HK-2 (cell line): ENCODE measurements around the gene ARL5C.
"Not testable (repeated sequence)": the region's sequence is repeated elsewhere in the genome, so short reads cannot be mapped to it uniquely, and the experiment has no call there.

ENCODE experiments used
- DNase-seq: peaks from one replicate; pipeline ENCODE4 v3.0.0-alpha.2; 2018; ENCODE audit not compliant: unreplicated experiment

ARL5C gene

DNA sequence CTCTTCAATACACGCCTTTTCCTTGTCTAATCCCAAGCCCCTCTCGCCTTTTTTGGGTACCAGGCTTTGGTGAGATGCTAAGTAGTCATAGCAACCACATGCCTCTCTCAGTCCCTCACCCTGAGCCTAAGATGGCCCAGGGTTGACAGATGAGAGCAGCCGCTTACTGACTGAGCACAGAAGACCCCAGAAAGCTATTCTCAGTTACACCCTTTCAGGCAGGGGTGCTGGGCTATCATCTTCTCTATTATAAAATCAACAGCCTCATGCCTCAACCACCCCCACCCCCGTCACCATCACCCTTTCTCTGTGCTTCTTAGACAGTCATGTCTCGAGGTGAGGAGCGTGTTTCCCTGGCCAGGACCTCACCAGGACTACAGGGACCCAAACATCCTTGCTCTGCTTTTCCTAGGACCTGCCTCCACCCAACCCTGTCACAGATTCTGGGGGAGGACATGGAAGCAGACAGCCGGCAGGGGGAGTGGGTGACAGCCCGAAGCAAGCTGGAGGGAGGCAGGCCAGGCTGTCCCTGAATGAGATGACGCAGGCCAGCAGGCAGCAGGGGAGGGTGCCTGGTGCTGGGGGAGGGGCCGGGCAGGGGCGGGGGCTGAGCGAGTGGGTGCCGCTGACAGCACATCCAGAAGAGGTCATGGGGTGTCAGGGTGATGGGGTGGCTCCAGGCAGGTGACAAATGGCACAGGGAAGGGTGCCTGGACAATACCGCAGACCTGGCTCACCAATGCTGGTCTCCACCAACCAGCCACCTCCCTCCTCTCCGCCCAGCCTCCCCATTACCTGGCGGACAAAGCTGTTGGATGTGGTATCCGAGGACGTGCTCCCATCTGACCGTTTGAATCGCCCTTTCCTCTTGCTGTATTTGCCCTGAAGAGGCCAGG, 28.4 kb upstream of the ARL5C start:
- DNase-seq: no peak

DNA sequence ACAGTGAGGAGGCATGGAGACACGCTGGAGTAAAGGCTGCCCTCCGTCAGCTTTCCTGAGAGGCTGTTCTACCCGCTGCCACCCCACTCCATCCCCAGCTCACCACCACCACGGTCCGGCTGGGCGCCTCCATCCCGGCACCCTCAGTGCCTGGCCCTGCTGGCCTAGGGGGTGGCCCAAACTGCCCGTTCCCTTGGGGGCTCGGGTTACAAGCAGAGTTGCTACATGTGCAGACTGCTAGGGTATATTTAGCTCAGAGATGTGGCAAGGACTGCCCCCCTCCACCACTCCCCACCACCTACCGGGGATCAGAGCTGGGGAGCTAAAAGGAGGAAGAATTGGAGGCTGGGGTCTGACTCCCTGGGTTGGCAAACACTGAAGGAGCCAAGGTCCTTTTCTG, 27.4 kb upstream of the ARL5C start:
- no peak for DNase-seq

DNA sequence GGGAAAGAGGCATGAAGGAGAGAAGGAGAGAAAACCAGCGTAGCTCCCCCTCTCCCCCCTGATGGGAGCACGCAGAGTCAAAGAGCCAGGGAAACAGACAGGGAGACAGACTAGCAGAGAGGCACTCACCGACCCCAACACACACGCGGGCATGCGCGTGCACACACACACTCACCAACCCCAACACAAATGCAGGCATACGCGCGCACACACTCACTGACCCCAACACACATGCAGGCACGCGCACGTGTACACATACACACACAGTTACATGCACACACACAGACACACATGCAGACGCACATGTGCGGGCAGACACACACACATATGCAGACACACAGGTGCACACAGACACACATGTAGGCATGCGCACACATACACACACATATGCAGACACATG, 26.9 kb upstream of the ARL5C start:
- no peak for DNase-seq

DNA sequence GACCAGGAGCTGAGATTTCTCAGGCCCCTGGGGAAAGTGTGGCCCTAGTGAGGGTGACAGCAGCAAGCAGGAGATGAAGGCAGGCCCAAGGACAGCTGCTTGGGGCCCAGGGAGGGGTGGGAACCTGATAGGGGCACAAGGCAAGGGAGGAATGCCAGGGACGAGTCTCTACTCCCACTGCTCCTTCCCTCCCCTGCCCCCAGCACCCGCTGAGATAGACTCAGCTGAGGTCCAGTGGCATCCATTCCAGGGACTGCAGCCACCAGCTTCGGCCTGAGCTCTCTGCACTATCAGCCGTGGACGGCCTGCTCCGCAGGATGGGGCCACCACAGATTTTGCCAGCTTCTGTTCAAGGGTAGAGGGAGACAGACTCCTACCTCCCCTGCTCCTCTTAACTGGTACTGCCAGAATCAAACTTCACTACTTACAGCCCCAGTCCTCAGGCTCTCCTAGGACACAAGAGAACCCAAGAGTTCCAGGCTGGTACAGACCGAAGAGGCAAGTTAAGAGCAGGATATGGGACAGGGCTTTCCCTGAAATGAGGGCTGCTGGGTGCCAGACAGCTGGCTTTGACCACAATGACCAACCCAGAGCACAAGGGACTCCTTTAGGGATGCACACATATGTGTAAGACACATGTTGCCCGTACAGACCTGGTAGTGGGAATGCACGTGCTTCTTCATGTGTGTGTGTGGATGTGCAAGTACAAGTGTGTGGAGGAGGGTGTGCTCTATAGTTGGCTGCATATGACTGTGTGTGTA, 26.0 kb upstream of the ARL5C start:
- DNase-seq: no peak

DNA sequence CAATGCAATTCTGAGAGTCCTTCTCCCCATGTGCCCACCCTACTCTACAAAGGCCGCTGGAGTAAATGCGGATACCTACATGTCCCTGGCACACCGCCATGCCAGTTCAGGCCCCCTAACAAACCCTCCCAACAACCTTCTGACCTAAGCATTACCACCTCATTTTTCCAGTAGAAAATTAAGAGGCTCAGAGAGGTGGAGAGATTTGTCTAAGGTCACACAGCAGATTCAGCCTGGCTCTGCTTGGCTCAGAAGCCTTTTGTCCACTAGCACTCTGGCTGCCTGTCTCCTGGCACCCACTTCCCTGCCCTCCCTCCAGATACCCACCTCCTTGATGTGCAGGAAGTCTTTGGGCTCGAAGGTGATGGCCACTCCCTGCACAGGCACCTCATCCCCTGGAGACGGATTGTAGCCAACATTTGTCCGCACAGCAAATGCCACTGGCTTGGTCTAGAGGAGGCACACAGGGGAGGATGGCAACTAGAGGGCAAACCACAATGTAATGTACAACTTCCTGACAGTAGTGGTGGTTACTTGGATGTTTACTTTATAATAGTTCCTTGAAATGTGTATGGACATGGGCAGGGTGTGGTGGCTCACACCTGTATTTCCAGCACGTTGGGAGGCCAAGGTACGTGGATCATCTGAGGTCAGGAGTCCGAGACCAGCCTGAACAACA, 21.3 kb upstream of the ARL5C start:
- DNase-seq: no peak

DNA sequence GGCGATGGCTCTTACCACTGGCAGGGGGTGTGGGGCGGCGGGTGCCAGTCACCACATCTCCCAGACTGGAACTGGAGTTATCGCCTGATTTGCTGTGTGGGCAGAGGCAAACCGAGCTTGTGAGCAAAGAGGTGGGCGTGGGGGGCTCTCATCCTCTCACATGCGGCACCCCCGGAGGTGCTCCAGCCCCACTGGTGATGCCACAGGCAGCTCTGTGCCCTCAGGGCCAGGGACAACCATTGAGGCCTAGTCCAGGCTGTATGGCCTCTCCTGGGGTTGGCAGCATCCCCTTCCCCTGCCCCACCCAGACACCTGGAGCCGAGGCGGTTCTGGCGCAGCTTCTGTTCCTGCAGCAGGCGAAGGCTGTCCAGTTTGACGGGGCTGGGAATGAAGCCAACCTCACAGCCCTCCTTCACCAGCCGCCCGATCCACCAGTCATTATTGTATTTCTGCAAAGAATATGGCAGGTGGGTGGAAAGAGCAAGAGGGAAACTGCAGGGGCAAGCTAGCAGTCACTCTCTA, 20.6 kb upstream of the ARL5C start:
- no peak for DNase-seq

GRCh38 chr17:39183720-39184119, 17.8 kb upstream of the ARL5C start:
- DNase-seq: no peak

GRCh38 chr17:39183045-39183444, 17.1 kb upstream of the ARL5C start:
- no peak for DNase-seq

GRCh38 chr17:39181303-39181702, 15.3 kb upstream of the ARL5C start:
- DNase-seq: no peak

- no peak for DNase-seq
These were observed 12.6 kb upstream of the ARL5C start for GRCh38 chr17:39178536-39178935.

- DNase-seq: no peak
These were observed 11.3 kb upstream of the ARL5C start for GRCh38 chr17:39177256-39177655.

- no peak for DNase-seq
These were observed 9.7 kb upstream of the ARL5C start for GRCh38 chr17:39175695-39176093.

- DNase-seq: peak; percentile 46
These were observed 9.1 kb upstream of the ARL5C start for GRCh38 chr17:39174920-39175694.

DNA sequence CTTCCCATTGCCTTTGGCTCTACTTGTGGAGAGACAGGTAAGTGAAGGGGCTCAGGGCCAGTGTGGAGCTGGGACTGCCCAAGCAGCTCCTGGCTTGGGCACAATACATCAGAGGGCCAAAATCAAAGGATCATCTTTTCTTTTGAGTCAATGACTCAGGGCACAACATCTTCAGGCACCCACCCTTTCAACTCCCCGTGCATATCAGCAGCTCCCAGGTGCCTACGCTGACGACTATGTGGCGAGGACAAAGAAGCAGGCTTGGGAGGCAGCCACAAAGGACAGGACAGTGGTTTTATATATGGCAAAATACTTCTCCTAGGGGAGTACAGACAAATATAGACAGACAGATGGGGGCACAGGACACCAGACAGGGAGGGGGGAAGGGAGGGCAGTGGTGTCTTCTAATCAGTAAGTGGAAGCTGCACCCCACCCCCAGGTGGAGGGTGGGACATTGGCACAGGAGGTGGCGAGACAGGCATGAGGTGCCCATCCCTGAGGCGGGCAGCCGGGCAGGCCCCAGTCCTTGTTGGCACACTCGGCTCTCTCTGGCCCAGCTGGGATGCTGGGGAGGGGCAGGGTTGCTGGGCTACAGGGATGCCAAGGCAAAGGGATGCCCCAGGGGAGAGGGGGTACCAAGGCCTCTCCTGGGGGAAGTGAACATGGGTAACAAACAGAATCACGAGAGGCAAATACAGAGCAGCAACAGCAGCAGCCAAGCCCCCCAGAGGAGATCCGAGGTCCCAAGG, 7.7 kb upstream of the ARL5C start:
- DNase-seq: no peak

DNA sequence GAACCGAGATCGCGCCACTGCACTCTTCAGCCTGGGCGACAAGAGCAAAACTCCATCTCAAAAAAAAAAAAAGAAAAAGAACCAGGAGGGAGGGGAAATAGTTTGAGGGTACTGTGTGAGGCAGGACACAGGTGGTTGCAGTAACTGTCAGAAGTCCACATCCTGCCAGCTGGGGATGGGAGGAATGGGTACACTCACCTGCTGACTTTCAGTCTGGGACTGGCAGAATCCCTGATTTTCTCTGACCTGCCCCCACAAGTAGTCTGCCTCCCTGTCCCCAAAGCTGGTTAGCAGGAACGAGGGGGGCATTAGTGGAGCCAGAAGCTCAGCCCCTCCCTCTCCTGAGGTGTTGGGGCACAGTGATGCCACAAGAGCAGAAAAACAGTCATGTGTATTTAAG, 7.1 kb upstream of the ARL5C start:
- no peak for DNase-seq

- no peak for DNase-seq
These were observed 6.0 kb upstream of the ARL5C start for GRCh38 chr17:39171933-39172332.

- DNase-seq: no peak
These were observed 4.6 kb upstream of the ARL5C start for GRCh38 chr17:39170558-39170957.

GRCh38 chr17:39170109-39170508, 4.1 kb upstream of the ARL5C start:
- no peak for DNase-seq

DNA sequence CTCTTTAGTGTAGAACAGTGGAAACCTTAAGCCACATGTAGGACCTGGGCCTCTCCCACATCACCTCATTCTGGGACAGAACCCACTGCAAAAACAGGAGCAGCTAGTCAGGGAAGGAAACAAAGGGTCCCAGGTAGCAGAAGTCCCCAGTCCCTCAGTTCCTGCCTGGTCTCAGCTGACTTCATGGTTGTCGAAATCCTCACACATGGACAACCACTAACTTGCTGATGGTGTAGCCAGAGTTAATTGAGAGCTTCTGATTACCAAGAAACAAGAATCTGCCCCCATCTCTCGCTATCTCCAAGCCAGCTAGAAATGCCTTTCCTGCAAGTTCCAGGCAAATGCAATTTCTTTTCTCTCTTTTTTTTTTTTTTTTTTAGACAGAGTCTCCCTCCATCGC, 3.6 kb upstream of the ARL5C start:
- no peak for DNase-seq

GRCh38 chr17:39169101-39169500, 3.1 kb upstream of the ARL5C start:
- no peak for DNase-seq

DNA sequence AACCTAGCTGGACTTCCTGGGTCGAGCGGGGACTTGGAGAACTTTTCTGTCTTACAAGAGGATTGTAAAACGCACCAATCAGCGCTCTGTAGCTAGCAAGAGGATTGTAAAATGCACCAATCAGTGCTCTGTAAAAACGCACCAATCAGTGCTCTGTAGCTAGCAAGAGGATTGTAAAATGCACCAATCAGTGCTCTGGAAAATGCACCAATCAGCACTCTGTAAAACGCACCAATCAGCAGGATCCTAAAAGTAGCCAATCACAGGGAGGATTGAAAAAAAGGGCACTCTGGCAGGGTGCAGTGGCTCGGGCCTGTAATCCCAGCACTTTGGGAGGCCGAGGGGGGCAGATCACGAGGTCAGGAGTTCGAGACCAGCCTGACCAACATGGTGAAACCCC, 2.5 kb upstream of the ARL5C start:
- DNase-seq: not testable (repeated sequence)
